Hepatocyte (in vitro differentiated cells): ENCODE data around the gene FAAH. TPM values are rescaled to one million over a fixed set of nuclear protein-coding genes. Genes with fewer than 3 reads are reported as not detected.

ENCODE experiments used
- DNase-seq: peaks from one replicate; pipeline ENCODE4 v3.0.0-alpha.2; 2016; ENCODE audit warnings: low spot score
- H2AFZ ChIP-seq: fragments of 200-600 bp; sonication (generic); 2 replicates; pipeline ENCODE4 v1.6.0; 2016; ENCODE audit warnings: antibody characterized with exemption, mild to moderate bottlenecking
- H3K27ac ChIP-seq: fragments of 200-600 bp; sonication (generic); 2 replicates; pipeline ENCODE4 v1.5.1; 2016; ENCODE audit warnings: mild to moderate bottlenecking
- H3K27me3 ChIP-seq: fragments of 200-600 bp; sonication (generic); 2 replicates; pipeline ENCODE4 v1.6.1; 2016
- H3K36me3 ChIP-seq: fragments of 200-600 bp; sonication (generic); replicated peaks from 2 replicates; pipeline ENCODE4 v1.5.1; 2016; ENCODE audit warnings: low read depth; ENCODE audit not compliant: insufficient read depth
- H3K4me1 ChIP-seq: fragments of 200-600 bp; sonication (generic); 2 replicates; pipeline ENCODE4 v1.5.1; 2016; ENCODE audit warnings: mild to moderate bottlenecking, moderate library complexity; ENCODE audit not compliant: insufficient read depth
- H3K4me2 ChIP-seq: fragments of 200-600 bp; sonication (generic); 2 replicates; pipeline ENCODE4 v1.6.0; 2016
- H3K4me3 ChIP-seq: fragments of 200-600 bp; sonication (generic); 2 replicates; pipeline ENCODE4 v1.5.1; 2016; ENCODE audit warnings: mild to moderate bottlenecking
- H3K79me2 ChIP-seq: fragments of 200-600 bp; sonication (generic); 2 replicates; pipeline ENCODE4 v1.6.0; 2017; ENCODE audit warnings: mild to moderate bottlenecking
- H3K9me2 ChIP-seq: fragments of 200-600 bp; sonication (generic); replicated peaks from 2 replicates; pipeline ENCODE4 v1.6.0; 2017; ENCODE audit warnings: mild to moderate bottlenecking; ENCODE audit not compliant: insufficient read depth
- H3K9me3 ChIP-seq: fragments of 200-600 bp; sonication (generic); 2 replicates; pipeline ENCODE4 v1.5.1; 2016; ENCODE audit warnings: low read depth, mild to moderate bottlenecking
- H4K20me1 ChIP-seq: fragments of 200-600 bp; sonication (generic); 2 replicates; pipeline ENCODE4 v1.6.0; 2016; ENCODE audit warnings: mild to moderate bottlenecking; ENCODE audit not compliant: insufficient read depth, poor library complexity, severe bottlenecking
- EZH2 ChIP-seq: fragments of 200-600 bp; sonication (generic); IDR thresholded peaks from 2 replicates; pipeline ENCODE4 v1.6.1; 2016; ENCODE audit warnings: antibody characterized with exemption, mild to moderate bottlenecking, borderline replicate concordance
- EZH2phosphoT487 ChIP-seq: fragments of 200-600 bp; sonication (generic); IDR thresholded peaks from one replicate; pipeline ENCODE4 v1.6.1; 2018; ENCODE audit warnings: antibody characterized with exemption, mild to moderate bottlenecking, low read depth, moderate library complexity; ENCODE audit not compliant: unreplicated experiment, severe bottlenecking
- WGBS: methylation state at CpG from one replicate; pipeline ENCODE4 v1.1.6; 2016; ENCODE audit warnings: low lambda C conversion rate; ENCODE audit errors: missing lambda C conversion rate; 5-methylcytosine and 5-hydroxymethylcytosine counted together
- polyA plus RNA-seq: library from polyadenylated mRNA; unstranded; fragments of >200 nt; fragmentation: Nextera tagmentation; extraction: Ambion mirVana; gene quantifications from 2 replicates; pipeline ENCODE4 v1.2.1, GENCODE V29; 2016
- total RNA-seq: library from RNA; depleted of rRNA; stranded (reverse); fragments of >200 nt; gene quantifications from 2 replicates; pipeline ENCODE4 v1.2.3, GENCODE V29; 2014
- TF ChIP-seq, protein P1 (sequence below): fragments of 200-600 bp; sonication (generic); IDR thresholded peaks from 2 replicates; pipeline ENCODE4 v1.5.1; 2016; ENCODE audit warnings: antibody characterized with exemption, mild to moderate bottlenecking; ENCODE audit not compliant: poor library complexity

The FAAH gene
- total and polyA plus RNA-seq, 2 experiments from 2014 or later = 44.5 to 61.8 TPM

DNA sequence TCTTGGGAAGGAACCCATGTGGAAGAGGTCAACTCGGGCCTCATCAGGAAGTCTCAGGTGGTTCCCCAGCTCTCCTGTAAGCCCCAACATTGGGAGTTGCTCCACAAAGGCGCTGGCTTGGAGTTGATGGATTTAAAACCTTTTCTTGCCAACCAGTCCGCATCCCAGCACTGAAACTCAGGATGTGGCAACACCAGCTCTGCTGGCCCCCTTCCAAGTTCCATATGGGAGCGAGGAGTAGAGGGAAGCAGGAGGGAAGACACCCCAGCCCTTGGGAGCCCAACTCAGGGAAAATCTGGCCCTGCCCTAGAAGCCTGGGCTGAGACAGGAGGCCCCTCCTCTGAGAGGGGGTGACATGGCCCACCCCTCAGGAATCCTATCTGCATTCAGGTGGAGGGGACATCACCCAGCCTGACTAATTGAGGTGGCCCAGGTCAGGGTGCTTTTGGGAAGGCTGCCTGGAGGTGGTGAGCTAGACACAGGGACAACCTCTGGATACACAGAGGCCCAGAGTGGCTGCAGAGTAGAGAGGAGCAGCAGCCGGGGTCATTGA, 62.4 kb downstream of the FAAH start:
- no peak overlapping the region for H3K4me3 ChIP-seq
- no peak overlapping the region for H2AFZ ChIP-seq
- DNase-seq = no peak
- no peak overlapping the region for H3K27ac ChIP-seq
- no peak overlapping the region for H3K4me2 ChIP-seq
- no peaks in the 10 kb centered on the region for H3K79me2 ChIP-seq
- H3K27me3 ChIP-seq = peaks cover 71% of the 10 kb centered on the region
- no peaks in the 10 kb centered on the region for H3K9me2 ChIP-seq
- H3K4me1 ChIP-seq = no peaks in the 10 kb centered on the region
- no peaks in the 10 kb centered on the region for H3K9me3 ChIP-seq
- H3K36me3 ChIP-seq = no peaks in the 10 kb centered on the region
- WGBS = 82% methylated on average over 5 of the region's 5 CpGs
- no peaks in the 10 kb centered on the region for H4K20me1 ChIP-seq
- TF ChIP-seq EZH2phosphoT487 = no peak
- TF ChIP-seq, protein P1, sequence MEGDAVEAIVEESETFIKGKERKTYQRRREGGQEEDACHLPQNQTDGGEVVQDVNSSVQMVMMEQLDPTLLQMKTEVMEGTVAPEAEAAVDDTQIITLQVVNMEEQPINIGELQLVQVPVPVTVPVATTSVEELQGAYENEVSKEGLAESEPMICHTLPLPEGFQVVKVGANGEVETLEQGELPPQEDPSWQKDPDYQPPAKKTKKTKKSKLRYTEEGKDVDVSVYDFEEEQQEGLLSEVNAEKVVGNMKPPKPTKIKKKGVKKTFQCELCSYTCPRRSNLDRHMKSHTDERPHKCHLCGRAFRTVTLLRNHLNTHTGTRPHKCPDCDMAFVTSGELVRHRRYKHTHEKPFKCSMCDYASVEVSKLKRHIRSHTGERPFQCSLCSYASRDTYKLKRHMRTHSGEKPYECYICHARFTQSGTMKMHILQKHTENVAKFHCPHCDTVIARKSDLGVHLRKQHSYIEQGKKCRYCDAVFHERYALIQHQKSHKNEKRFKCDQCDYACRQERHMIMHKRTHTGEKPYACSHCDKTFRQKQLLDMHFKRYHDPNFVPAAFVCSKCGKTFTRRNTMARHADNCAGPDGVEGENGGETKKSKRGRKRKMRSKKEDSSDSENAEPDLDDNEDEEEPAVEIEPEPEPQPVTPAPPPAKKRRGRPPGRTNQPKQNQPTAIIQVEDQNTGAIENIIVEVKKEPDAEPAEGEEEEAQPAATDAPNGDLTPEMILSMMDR = no peak
- no peak for TF ChIP-seq EZH2

GRCh38 chr1:46457178-46457577, 63.1 kb downstream of the FAAH start:
- Histone ChIP-seq H3K79me2 (no peaks in the 10 kb centered on the region), H3K36me3 (no peaks in the 10 kb centered on the region), H3K27ac (no peak overlapping the region), H4K20me1 (no peaks in the 10 kb centered on the region), H3K9me2 (no peaks in the 10 kb centered on the region), H3K4me3 (no peak overlapping the region), H3K27me3 (peaks cover 71% of the 10 kb centered on the region), H3K4me2 (no peak overlapping the region), H3K4me1 (no peaks in the 10 kb centered on the region), H3K9me3 (no peaks in the 10 kb centered on the region), H2AFZ (no peak overlapping the region)
- no peak for TF ChIP-seq EZH2phosphoT487
- TF ChIP-seq EZH2 = no peak
- TF ChIP-seq, protein P1 = no peak
- DNase-seq = no peak
- 75% methylated on average over 6 of the region's 6 CpGs for WGBS

GRCh38 chr1:46458190-46458589, 64.1 kb downstream of the FAAH start:
- Histone ChIP-seq H3K79me2 (no peaks in the 10 kb centered on the region), H3K4me1 (no peaks in the 10 kb centered on the region), H3K27ac (no peak overlapping the region), H3K4me3 (no peak overlapping the region), H3K4me2 (no peak overlapping the region), H4K20me1 (no peaks in the 10 kb centered on the region), H2AFZ (no peak overlapping the region), H3K9me2 (no peaks in the 10 kb centered on the region), H3K36me3 (no peaks in the 10 kb centered on the region), H3K9me3 (no peaks in the 10 kb centered on the region), H3K27me3 (peaks cover 66% of the 10 kb centered on the region)
- DNase-seq = no peak
- 72% methylated on average over 4 of the region's 4 CpGs for WGBS
- TF ChIP-seq EZH2 (no peak), EZH2phosphoT487 (no peak)
- TF ChIP-seq, protein P1 = no peak

GRCh38 chr1:46458846-46459245, 64.7 kb downstream of the FAAH start:
- H3K79me2 ChIP-seq = no peaks in the 10 kb centered on the region
- H4K20me1 ChIP-seq = no peaks in the 10 kb centered on the region
- no peak overlapping the region for H3K4me2 ChIP-seq
- peaks cover 65% of the 10 kb centered on the region for H3K27me3 ChIP-seq
- 50% methylated on average over 7 of the region's 7 CpGs for WGBS
- DNase-seq = no peak
- no peak overlapping the region for H3K27ac ChIP-seq
- no peak for TF ChIP-seq EZH2phosphoT487
- TF ChIP-seq, protein P1 = no peak
- no peak for TF ChIP-seq EZH2
- no peaks in the 10 kb centered on the region for H3K4me1 ChIP-seq
- H3K9me2 ChIP-seq = no peaks in the 10 kb centered on the region
- no peaks in the 10 kb centered on the region for H3K36me3 ChIP-seq
- no peak overlapping the region for H2AFZ ChIP-seq
- no peak overlapping the region for H3K4me3 ChIP-seq
- H3K9me3 ChIP-seq = no peaks in the 10 kb centered on the region
